Stomach smooth muscle (tissue), 2 donors: ENCODE data around the gene RELT.

Experiments
- H3K27ac ChIP-seq: one replicate; pipeline ENCODE4 v1.7.0; 2013; ENCODE audit warnings: mild to moderate bottlenecking, low read length, inconsistent platforms
- H3K27me3 ChIP-seq, 2 donors: one replicate each; pipeline ENCODE4 v1.7.0; 2013; ENCODE audit warnings: low read length in 2 of 2; ENCODE audit not compliant: insufficient read depth in 2 of 2, control insufficient read depth in 1 of 2
- H3K36me3 ChIP-seq, 2 donors: one replicate each; pipeline ENCODE4 v1.7.0; 2013; ENCODE audit warnings: low read length in 2 of 2; ENCODE audit not compliant: control insufficient read depth in 2 of 2, insufficient read depth in 2 of 2
- H3K4me1 ChIP-seq: one replicate; pipeline ENCODE4 v1.7.0; 2013; ENCODE audit warnings: low read length; ENCODE audit not compliant: control insufficient read depth, insufficient read depth
- H3K4me3 ChIP-seq, 2 donors: one replicate each; pipeline ENCODE4 v1.7.0; 2013; ENCODE audit warnings: low read length in 2 of 2
- H3K9ac ChIP-seq, 2 donors: one replicate each; pipeline ENCODE4 v1.7.0; 2013; ENCODE audit warnings: low read length in 2 of 2, mild to moderate bottlenecking in 1 of 2
- H3K9me3 ChIP-seq, 2 donors: one replicate each; pipeline ENCODE4 v1.7.0; 2013; ENCODE audit warnings: low read length in 2 of 2; ENCODE audit not compliant: control insufficient read depth in 2 of 2
- donor health status: healthy.
- donor health status: Pancreatic carcinoma.

Gene RELT

GRCh38 chr11:73335204-73335923 is 40.8 kb upstream of the RELT start:
- Histone ChIP-seq H3K4me3 (peak overlapping the region; percentile 31 to 44), H3K9me3 (no peaks in the 10 kb centered on the region), H3K27me3 (no peaks in the 10 kb centered on the region), H3K9ac (peak overlapping the region; percentile 21 to 36), H3K4me1 (peaks cover 76% of the 10 kb centered on the region), H3K36me3 (peaks cover 0 to 2% of the 10 kb centered on the region in 2 donors), H3K27ac (peak overlapping the region; percentile 80)

DNA sequence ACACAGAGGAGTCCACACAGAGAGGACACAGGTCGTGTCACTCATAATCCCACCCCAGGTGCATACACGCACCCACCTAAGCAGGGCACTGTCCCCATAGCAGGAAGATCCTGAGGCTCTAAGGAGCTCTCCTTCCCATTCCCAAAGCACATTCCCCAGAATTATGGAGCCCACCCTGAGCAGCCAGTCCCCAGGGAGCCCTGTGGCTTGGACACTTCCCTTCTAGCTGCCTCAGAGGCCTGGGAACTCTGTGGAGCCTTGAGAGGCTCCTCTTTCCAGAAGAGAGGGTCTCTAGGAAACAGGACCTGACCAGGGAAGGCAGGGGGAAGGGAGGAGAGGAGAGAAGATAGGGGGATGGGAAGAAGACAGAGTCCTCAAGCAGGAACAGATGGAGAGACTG is 38.4 kb upstream of the RELT start:
- Histone ChIP-seq H3K4me1 (peaks cover 63% of the 10 kb centered on the region), H3K27ac (no peak overlapping the region), H3K27me3 (no peaks in the 10 kb centered on the region), H3K4me3 (no peak overlapping the region), H3K9me3 (no peaks in the 10 kb centered on the region), H3K9ac (peak overlapping the region in 1 of 2 donors; percentile 42), H3K36me3 (peaks cover 0 to 4% of the 10 kb centered on the region in 2 donors)

- Histone ChIP-seq H3K4me3 (no peak overlapping the region), H3K27ac (no peak overlapping the region), H3K27me3 (no peaks in the 10 kb centered on the region), H3K9ac (peak overlapping the region in 1 of 2 donors; percentile 14), H3K9me3 (no peaks in the 10 kb centered on the region), H3K36me3 (peaks cover 0 to 4% of the 10 kb centered on the region in 2 donors), H3K4me1 (peaks cover 62% of the 10 kb centered on the region)
Observed at GRCh38 chr11:73338279-73338678, 37.9 kb upstream of the RELT start.

DNA sequence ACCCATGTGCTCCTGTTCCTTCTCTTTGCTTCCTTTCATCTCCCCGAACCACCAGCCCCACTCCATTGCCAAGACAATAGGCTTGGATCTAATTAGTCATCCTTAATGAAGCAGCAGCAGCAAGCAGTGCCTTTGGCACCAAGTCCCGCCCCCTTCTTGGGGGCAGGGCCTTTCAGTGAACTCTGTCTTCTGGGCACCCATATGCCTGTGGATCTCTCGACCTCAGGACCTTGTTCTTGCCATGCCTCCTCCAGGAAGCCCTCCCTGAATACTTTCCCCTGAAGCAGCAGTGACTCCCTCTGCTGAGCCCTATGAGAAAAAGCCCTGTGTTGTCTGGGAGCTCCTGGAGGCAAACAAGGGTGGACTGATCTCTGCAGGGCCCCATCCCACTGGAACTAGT is 36.0 kb upstream of the RELT start:
- H3K9me3 ChIP-seq, result no peaks in the 10 kb centered on the region
- H3K4me1 ChIP-seq, result peaks cover 62% of the 10 kb centered on the region

DNA sequence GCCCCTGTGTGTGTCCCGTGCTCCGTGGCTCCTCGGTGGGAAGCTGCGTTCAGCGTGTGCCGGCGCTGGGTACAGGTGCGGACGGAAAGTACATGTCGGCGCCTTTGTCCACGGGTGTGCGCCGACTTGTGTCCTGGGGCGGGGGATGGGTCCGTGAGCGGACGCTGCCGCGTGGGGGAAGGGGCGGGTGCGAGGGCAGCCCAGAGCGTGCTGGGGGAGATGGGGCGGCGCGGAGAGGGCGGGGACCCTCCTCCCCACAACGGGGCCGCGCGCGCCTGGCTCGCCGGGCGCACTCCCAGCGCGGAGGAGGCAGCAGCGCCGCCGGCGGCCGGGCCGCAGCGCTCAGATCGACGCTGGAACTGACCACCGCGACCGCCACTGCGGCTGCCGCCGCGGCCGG is 33.6 kb upstream of the RELT start:
- Histone ChIP-seq H3K9ac (peak overlapping the region in 1 of 2 donors; percentile 4), H3K27ac (no peak overlapping the region), H3K36me3 (peaks cover 3 to 7% of the 10 kb centered on the region in 2 donors), H3K4me1 (peaks cover 63% of the 10 kb centered on the region), H3K9me3 (no peaks in the 10 kb centered on the region), H3K27me3 (no peaks in the 10 kb centered on the region), H3K4me3 (peak overlapping the region; percentile 37 to 73)

More for the DNA sequence above, 36.0 kb upstream of the RELT start:
- H3K36me3 ChIP-seq, result peaks cover 0 to 4% of the 10 kb centered on the region in 2 donors
- H3K27ac ChIP-seq, result no peak overlapping the region
- H3K4me3 ChIP-seq, result no peak overlapping the region
- H3K9ac ChIP-seq, result peak overlapping the region in 1 of 2 donors; percentile 29
- H3K27me3 ChIP-seq, result no peaks in the 10 kb centered on the region

- Histone ChIP-seq H3K4me1 (peaks cover 57% of the 10 kb centered on the region), H3K27ac (peak overlapping the region; percentile 11), H3K36me3 (peaks cover 10 to 13% of the 10 kb centered on the region in 2 donors), H3K9me3 (no peaks in the 10 kb centered on the region), H3K9ac (peak overlapping the region; percentile 29 to 39), H3K27me3 (no peaks in the 10 kb centered on the region), H3K4me3 (peak overlapping the region; percentile 44 to 73)
Observed at GRCh38 chr11:73343076-73343873, 32.9 kb upstream of the RELT start.

GRCh38 chr11:73344191-73344607 is 32.0 kb upstream of the RELT start:
- peak overlapping the region; percentile 37 to 62 for H3K4me3 ChIP-seq
- H3K27ac ChIP-seq, result peak overlapping the region; percentile 31
- H3K4me1 ChIP-seq, result peaks cover 53% of the 10 kb centered on the region
- H3K9ac ChIP-seq, result peak overlapping the region; percentile 5 to 39
- no peaks in the 10 kb centered on the region for H3K27me3 ChIP-seq
- H3K9me3 ChIP-seq, result no peaks in the 10 kb centered on the region
- H3K36me3 ChIP-seq, result peaks cover 12 to 16% of the 10 kb centered on the region in 2 donors

- Histone ChIP-seq H3K4me3 (no peak overlapping the region), H3K36me3 (peaks cover 12 to 16% of the 10 kb centered on the region in 2 donors), H3K4me1 (peaks cover 47% of the 10 kb centered on the region), H3K9ac (peak overlapping the region in 1 of 2 donors; percentile 29), H3K9me3 (no peaks in the 10 kb centered on the region), H3K27ac (peak overlapping the region; percentile 31), H3K27me3 (no peaks in the 10 kb centered on the region)
Observed at GRCh38 chr11:73345481-73346160, 30.6 kb upstream of the RELT start.

DNA sequence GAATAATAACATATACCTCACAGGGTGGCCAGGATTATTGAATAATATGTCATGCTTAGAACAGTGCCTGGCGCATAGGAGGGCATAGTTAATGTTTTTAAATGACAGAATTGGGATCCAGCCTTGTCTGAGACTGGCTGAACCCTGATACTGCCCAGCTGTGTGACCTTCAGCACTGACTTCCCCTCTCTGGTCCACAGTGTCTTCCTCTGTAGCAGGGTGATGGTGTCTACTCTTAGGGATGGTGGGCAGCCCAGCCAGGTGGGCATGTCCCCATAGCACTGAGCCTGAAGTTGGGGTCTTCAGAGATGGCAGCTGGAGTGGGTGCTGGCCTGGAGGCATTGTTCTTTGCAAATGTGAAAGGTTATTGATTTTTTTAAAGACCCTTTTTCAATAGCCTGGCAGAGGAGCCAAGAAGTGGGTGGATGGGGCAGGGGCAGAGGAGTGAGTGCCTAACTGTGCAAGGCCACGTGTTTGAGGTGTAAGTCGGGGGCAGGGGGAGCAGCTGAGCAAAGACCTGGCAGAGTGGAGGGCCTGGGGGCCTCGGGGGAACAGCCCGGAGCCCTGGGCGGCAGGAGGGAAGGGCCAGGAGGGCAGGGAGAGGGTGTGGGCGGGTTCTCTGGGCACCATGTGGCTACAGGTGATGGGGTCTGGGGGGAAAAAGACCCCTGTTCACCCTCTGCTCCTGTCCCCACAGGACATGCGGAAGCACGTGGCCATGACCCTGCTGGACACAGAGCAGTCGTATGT is 29.8 kb upstream of the RELT start:
- H3K9ac ChIP-seq, result no peak overlapping the region
- peaks cover 52% of the 10 kb centered on the region for H3K4me1 ChIP-seq
- H3K27ac ChIP-seq, result no peak overlapping the region
- no peak overlapping the region for H3K4me3 ChIP-seq
- no peaks in the 10 kb centered on the region for H3K27me3 ChIP-seq
- no peaks in the 10 kb centered on the region for H3K9me3 ChIP-seq
- peaks cover 12 to 17% of the 10 kb centered on the region in 2 donors for H3K36me3 ChIP-seq

DNA sequence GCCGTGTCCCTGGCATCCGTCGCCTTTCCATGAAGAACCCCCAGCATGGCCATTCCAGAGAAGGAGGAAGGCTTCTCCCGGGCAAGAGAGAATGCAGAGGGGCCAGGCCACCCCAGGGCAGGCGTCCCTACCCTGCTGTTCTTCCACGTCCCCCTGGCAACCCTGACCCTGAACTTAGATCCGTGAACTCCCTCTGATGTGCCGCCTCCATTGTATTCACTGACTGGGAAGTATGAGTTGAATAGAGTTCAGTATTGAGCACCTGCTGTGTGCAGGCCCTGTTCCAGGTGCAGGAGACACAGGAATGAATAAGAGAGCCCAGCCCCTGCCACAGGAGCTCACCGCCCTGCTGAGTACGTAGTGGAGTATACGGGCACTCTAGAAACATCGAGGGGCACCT is 29.1 kb upstream of the RELT start:
- H3K9ac ChIP-seq, result no peak overlapping the region
- H3K27ac ChIP-seq, result peak overlapping the region; percentile 2
- no peaks in the 10 kb centered on the region for H3K27me3 ChIP-seq
- H3K4me3 ChIP-seq, result no peak overlapping the region
- no peaks in the 10 kb centered on the region for H3K9me3 ChIP-seq
- peaks cover 49% of the 10 kb centered on the region for H3K4me1 ChIP-seq
- peaks cover 12 to 17% of the 10 kb centered on the region in 2 donors for H3K36me3 ChIP-seq
